T-helper 1 cell treated with Interleukin-12 subunit alpha and Interleukin-12 subunit beta and Interleukin-4 antibody, amounts not matched to agents 30 ng/mL and 1 ng/mL, for 36 hours (primary cell): ENCODE data around the gene MYEOV. TPM values are rescaled to one million over a fixed set of nuclear protein-coding genes. Genes with fewer than 3 reads are reported as not detected.

Experiments used
- intact Hi-C: fragments of 100-400 bp; cut with micrococcal nuclease; formaldehyde crosslinking; loops from one replicate; pipeline ENCODE4 v1.15.1; 2024
- total RNA-seq: library from RNA; stranded (reverse); gene quantifications from 2 replicates; pipeline ENCODE4 v1.2.3, GENCODE V29; 2022

The MYEOV gene
- total RNA-seq = not detected in 2 replicates

GRCh38 chr11:69293819-69294505, at the start of gene MYEOV:
Gene MYEOV (plus strand): TSS chr11:69294155. CDS start chr11:69295355, 1,200 bp downstream.
- intact Hi-C loops = no loop called here

DNA sequence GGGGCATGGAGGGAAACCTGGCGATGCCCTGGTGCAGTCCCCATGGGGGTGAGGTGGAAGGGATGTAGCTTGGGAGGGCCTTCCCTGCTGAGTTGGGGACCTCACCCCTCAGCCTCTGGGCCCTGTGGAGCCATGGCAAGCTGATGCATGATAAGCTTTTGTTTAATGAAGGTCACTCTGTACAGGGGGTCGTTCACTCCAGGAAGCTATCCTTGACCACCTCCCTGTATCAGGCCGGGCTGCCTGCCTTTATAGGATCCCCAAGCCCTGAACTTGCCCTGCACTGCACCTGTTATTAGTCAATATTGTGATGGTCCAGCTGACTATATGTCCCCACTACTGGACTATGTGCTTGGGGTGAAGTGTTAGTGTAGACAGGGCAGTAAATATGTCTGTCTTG, 49.7 kb upstream of the MYEOV start:
- intact Hi-C loops = loop anchor here (5.0 kb wide), 1 partner anchor 142 kb away; no protein-coding TSS in a partner anchor

DNA sequence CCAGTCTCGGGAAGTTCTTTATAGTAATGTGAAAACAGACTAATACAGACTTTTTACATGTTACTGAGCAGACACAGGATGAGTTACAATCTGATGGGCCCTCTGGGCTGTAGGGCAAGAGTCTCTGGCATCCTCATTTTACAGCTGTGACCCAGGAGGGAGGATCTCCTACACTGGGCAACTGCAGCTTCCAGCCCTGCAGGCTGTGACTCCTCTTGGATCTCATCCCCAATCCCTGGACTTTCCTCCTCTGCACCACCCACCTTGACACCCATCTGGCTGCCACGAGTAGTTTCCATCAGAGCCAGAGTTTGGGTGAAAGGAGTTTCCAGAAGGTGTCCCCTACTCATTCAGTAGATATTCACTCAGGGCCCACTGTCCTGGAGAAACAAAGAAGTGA, 48.9 kb upstream of the MYEOV start:
- intact Hi-C loops = no loop called here

DNA sequence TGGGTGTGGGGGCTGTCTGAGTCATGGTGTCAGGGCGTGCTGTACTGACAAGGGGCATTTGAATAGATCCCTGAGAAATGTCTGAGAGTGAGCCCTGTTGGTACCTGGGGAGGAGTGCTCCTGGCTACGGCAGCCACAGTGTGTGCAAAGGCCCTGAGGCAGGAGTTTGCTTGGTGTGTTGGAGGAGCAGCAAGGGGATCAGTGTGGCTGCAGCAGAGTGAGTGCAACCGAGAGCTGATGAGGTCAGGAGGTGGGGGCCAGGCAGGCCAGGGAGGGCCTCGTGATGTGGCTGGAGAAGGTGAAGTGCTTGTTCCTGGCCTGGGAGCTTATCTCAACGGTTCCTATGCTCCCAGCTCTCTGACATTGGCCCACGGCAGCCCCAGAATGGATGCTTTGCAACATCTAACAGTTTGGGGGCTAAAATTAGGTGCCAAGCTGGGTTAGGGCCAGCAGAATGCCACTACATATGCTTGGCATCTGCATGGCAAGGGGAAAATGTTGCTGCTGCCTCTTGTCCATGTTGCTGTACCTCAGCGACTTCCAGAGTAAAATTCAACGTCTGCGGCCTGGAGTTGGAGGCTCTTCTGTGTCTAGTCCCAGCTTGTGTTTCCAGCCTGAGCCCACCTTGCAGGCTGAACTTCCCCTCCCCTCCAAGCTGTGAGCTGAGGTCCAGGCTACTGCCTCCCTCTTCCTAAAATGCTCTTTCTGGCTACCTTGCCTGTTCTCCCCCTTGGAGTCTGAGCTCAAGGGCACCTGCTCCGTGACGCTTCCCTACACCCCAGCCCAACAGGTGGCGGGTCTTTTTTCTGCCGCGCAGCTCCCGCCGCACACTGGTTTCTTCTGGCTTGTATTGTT, 48.2 kb upstream of the MYEOV start:
- intact Hi-C loops = no loop called here

GRCh38 chr11:69249311-69250185, 44.4 kb upstream of the MYEOV start:
- intact Hi-C loops = no loop called here

DNA sequence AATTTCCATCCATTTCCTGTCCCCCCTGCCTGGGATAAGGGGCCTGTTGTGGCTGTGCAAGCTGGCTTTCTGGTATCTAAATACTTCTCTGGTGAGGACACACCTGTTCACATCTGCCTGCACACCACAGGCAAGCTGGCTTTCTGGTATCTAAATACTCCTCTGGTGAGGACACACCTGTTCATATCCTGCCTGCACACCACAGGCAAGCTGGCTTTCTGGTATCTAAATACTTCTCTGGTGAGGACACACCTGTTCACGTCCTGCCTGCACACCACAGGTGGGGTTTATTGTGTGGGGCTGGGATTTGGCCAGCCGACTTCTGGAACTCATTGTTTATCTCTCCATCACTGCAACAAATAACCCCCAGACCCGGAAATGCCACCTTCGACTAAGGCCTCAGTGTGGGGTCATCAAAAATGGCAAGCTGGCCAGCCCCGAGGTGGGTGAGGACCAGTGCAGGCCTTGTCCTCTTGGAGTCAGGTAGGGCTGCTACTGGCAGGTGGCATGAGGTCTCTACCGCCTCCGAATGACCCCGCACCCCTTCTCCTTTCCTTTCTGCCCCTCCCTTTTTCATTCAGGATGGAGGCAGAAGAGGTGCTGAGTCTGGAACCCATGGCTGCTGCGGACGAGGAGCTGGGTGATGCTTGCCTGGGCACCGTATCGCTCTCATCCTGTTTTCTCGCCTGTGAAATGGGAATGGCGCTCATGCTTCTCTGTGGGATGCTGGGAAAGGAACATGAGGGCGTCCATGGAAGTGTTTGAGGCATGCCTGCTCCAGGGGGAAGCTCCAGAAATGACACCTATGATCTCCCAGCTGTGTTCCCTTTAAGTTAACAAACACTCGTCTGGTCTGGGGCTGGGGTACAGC, 43.5 kb upstream of the MYEOV start:
- intact Hi-C loops = no loop called here

DNA sequence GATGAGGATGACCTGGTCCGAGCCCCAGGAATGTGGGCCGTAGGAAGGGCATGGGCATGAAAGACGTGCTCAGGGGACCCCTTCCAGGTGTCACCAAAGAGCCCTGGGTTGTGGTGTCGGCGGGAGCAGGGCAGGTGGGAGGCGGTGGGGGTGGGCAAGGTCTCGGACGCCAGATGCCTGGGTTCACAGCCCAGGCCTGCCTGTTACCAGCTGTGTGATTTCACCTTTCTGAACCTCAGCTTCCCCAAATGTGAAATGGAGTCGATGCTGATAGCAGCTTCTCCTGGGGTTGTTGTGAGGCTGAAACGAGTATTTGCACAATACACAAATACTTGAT, 42.9 kb upstream of the MYEOV start:
- intact Hi-C loops = no loop called here

DNA sequence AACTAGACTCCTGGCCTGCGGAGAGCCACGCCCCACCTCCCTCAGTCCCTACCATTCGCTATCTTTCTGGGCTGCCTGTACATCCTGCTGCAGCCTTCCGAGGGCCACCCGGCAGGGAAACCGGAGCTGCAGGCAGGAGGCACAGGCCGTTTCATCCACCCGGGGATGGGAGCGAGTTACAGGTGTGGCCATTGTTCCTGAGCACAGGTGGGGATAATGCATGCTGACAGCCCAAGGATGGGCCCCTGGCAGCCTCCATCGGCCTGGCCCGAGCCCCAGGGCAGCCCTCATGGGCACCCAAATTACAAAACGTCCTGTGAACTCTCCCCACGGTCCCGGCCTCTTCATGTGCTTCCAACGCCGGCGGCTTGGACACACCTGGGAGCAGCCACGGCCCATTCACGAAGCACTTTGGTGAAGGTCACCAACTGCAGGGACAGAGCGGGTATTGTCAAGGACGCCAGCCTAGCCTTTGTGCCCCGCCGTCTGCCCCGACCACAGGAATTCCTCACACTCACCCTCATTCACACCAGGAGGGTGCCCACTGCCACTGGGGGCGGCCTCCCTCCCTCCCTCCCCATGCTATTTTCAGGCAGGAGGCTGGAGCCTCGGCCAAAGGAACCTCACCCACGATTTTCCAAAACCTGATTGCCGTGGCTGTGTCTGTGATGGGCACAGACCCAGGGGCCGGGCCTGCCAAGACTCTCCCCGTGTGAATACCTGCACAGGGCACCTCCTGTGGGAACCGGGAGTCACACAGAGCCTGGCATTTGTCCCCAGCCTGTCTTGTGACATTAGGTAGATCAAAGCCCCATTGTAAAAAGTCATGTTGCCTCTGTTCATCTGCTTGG, 42.1 kb upstream of the MYEOV start:
- intact Hi-C loops = no loop called here

DNA sequence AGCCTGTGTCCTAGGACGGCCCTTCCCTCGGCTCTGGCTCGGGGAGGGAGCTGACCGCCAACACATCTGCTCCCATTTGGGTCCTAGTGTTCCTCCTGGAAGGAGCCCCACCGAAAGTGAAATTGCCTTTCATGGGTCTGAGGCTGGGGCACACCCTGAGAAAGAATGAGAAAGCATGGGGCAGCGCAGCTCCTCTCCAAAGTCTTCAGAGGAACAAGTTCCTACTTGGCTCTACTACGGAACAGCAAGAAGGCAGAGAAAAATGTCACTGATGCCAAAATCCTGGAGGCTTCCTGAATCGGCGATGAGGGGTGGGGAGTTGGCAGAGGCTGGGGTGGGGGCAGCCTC, 41.5 kb upstream of the MYEOV start:
- intact Hi-C loops = no loop called here

DNA sequence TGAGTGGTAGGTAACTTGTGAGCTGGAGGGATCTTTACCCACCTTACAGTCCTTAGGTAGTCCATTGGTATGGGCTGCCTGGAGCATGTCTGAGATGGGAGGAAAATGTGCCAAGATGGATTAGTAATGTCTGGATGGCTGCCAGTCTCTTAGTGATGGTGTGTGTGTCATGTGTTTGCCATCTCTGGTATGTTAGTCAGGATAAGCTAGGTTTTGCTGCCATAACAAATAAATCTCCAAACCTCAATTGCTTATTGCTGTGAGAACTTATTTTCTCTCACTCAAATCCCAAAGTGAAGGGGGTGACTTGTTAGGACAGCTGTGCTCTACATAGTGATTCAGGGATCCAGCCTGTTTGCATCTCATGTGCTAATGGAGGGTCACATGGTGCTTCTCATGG, 40.9 kb upstream of the MYEOV start:
- intact Hi-C loops = no loop called here

DNA sequence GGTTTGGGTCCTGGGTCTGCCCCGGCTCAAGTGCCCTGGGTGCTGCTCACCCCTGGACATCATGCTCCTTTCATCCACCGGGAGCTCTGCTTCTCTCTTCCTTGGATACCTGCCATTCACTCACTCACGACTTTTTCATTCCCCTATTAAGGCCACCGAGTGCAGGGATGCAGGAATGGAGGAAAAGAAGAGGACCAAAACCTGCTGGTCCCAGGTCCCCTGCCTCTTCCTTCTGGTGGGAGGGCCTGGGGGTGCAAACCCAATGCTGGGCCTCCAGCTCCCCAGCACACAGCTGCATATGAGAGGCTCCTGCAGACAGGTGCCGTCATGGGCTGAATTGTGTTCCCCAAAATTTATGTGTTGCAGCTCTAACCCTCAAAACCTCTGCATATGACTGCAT, 36.8 kb upstream of the MYEOV start:
- intact Hi-C loops = no loop called here

DNA sequence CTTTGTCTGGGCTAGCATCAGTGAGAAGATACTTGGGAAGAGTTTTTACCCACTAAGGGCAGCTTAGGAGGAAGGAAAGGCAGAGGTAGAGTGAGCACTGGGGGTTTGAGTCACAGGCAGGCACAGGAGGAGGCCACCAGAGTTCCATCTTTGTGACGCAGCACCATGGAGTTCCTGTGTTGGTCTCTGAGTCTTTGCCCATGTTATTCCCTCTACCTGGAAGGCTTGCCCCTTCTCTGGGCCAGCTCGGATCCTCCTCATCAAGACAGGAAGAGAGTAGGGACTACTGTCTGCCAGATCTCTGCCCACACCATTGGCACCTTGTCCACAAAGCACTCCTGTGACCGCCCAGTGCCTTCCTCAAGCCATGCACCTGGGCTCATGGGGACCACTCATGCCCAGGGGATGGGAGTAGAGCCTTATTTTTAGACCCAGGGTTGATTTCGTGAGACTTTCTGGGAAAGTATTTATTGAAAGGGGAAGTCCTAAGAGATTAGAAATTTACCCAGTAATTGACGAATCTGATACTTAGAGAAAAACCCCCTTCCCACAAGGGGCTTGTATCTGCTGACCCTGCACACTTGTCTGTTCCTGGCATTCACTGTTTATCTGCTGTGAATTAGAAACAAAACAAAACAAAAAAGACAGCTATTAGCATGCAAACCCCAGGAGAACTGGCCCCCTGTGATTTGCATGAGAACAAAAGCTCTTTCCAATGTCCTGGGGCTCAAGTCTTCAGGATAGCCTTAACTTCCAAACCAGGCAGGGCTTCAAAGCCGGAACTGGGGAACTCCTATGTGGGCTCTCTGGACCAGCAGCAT, 35.9 kb upstream of the MYEOV start:
- intact Hi-C loops = no loop called here

GRCh38 chr11:69259096-69259495, 34.9 kb upstream of the MYEOV start:
- intact Hi-C loops = no loop called here

GRCh38 chr11:69260622-69261021, 33.3 kb upstream of the MYEOV start:
- intact Hi-C loops = no loop called here

- intact Hi-C loops = no loop called here
Observed at GRCh38 chr11:69261116-69261515, 32.8 kb upstream of the MYEOV start.

DNA sequence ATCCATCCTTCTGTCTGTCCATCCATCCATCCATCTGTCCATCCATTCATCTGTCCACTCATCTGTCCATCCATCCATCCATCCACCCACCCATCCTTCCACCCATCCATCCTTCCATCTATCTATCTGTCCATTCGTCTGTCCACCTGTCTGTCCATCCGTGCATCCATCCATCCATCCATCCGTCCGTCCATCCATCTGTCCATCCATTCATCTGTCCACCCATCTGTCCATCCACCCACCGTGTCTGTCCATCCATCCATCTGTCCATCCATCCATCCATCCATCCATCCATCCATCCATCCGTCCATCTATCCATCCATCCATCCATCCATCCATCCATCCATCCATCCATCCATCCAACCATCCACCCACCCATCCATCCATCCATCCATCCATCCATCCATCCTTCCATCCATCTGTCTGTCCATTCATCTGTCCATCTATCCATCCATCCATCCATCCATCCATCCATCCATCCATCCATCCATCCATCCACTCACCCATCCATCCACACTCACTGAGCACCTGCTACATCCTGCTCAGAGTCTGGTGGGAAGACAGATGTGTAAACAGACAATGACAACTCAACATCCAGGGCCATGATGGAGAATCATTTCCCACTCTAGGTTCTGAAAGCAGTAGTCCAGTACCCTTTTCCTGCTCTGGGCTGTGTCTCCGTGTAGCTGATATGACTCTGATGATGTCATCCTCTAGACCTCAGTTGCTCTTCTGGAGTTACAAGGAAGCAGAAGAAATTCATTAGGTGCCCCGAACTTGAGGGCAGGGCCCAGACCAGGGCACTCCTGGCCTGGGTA, 30.8 kb upstream of the MYEOV start:
- intact Hi-C loops = no loop called here

- intact Hi-C loops = no loop called here
Observed at GRCh38 chr11:69263736-69264052, 30.3 kb upstream of the MYEOV start.

- intact Hi-C loops = no loop called here
Observed at GRCh38 chr11:69264486-69264885, 29.5 kb upstream of the MYEOV start.

DNA sequence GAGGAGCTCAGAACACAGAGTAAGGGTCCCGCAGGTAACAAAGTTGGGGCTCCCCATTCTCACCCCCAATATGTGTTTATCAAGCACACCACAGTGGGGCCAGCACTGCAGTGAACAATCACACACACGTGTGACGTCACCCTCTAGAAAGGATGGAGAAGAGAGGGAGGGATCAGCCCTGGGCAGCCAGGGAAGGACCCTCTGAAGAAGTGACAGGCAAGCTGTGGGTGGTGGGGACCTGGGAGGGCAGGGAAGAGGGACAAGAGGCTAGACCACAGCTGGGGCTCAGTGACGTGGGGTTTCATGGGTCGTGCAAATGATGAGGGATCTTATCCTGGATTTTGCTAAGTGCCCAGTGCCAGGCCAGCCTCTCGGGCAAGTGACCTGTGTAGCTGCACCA, 28.7 kb upstream of the MYEOV start:
- intact Hi-C loops = no loop called here
